Effector memory CD4-positive, alpha-beta T cell (primary cell): Measurements from ENCODE around the gene FRS3.

Source experiments
- DNase-seq, 3 donors: peaks; one replicate each; pipeline ENCODE4 v3.0.0-alpha.2; 2020
- H3K27ac ChIP-seq: 2 replicates; pipeline ENCODE4 v1.7.0; 2013; ENCODE audit warnings: mild to moderate bottlenecking, low read length, moderate library complexity; ENCODE audit not compliant: insufficient read depth, poor library complexity, severe bottlenecking
- H3K27me3 ChIP-seq: replicated peaks from 2 replicates; pipeline ENCODE4 v1.7.0; 2013; ENCODE audit warnings: mild to moderate bottlenecking, low read length; ENCODE audit not compliant: insufficient read depth, control insufficient read depth, poor library complexity, severe bottlenecking
- H3K36me3 ChIP-seq: 2 replicates; pipeline ENCODE4 v1.7.0; 2013; ENCODE audit warnings: mild to moderate bottlenecking, low read length, moderate library complexity; ENCODE audit not compliant: control insufficient read depth, insufficient read depth
- H3K4me1 ChIP-seq: 2 replicates; pipeline ENCODE4 v1.7.0; 2013; ENCODE audit warnings: low read length, mild to moderate bottlenecking; ENCODE audit not compliant: control insufficient read depth, insufficient read depth, poor library complexity, severe bottlenecking
- H3K4me3 ChIP-seq: 2 replicates; pipeline ENCODE4 v1.7.0; 2013; ENCODE audit warnings: low read length, low read depth, mild to moderate bottlenecking; ENCODE audit not compliant: insufficient read depth, poor library complexity, severe bottlenecking
- H3K9me3 ChIP-seq: 2 replicates; pipeline ENCODE4 v1.7.0; 2013; ENCODE audit warnings: mild to moderate bottlenecking, low read length, moderate library complexity; ENCODE audit not compliant: control insufficient read depth

The FRS3 gene

GRCh38 chr6:41734666-41735426 is 44.9 kb downstream of the FRS3 start:
- DNase-seq: peak; percentile 50 to 67 (median 61)
- no peaks in the 10 kb centered on the region for H3K36me3 ChIP-seq
- peaks cover 29% of the 10 kb centered on the region for H3K4me1 ChIP-seq
- H3K4me3 ChIP-seq: peak overlapping the region; percentile 78
- H3K27me3 ChIP-seq: no peaks in the 10 kb centered on the region
- peak overlapping the region; percentile 84 for H3K27ac ChIP-seq
- H3K9me3 ChIP-seq: no peaks in the 10 kb centered on the region

- Histone ChIP-seq H3K9me3 (no peaks in the 10 kb centered on the region), H3K4me3 (peak overlapping the region; percentile 78), H3K4me1 (peaks cover 29% of the 10 kb centered on the region), H3K27ac (peak overlapping the region; percentile 84), H3K36me3 (no peaks in the 10 kb centered on the region), H3K27me3 (no peaks in the 10 kb centered on the region)
- DNase-seq: peak; percentile 52 to 65 (median 57)
These were observed 45.7 kb downstream of the FRS3 start for GRCh38 chr6:41733707-41734665.

- H3K27me3 ChIP-seq: no peaks in the 10 kb centered on the region
These were observed 46.4 kb downstream of the FRS3 start for GRCh38 chr6:41733360-41733706.

GRCh38 chr6:41732591-41733359 is 46.9 kb downstream of the FRS3 start:
- H3K4me1 ChIP-seq: peaks cover 29% of the 10 kb centered on the region
- peak; percentile 48 to 62 (median 52) for DNase-seq
- H3K9me3 ChIP-seq: no peaks in the 10 kb centered on the region
- no peaks in the 10 kb centered on the region for H3K27me3 ChIP-seq
- H3K36me3 ChIP-seq: no peaks in the 10 kb centered on the region
- peak overlapping the region; percentile 84 for H3K27ac ChIP-seq
- peak overlapping the region; percentile 21 for H3K4me3 ChIP-seq

More at GRCh38 chr6:41733360-41733706, 46.4 kb downstream of the FRS3 start:
- peaks cover 29% of the 10 kb centered on the region for H3K4me1 ChIP-seq
- H3K36me3 ChIP-seq: no peaks in the 10 kb centered on the region
- H3K27ac ChIP-seq: peak overlapping the region; percentile 84
- no peaks in the 10 kb centered on the region for H3K9me3 ChIP-seq
- peak overlapping the region; percentile 78 for H3K4me3 ChIP-seq
- no peak for DNase-seq

GRCh38 chr6:41732149-41732548 is 47.6 kb downstream of the FRS3 start:
- DNase-seq: no peak
- Histone ChIP-seq H3K9me3 (no peaks in the 10 kb centered on the region), H3K4me1 (peaks cover 30% of the 10 kb centered on the region), H3K36me3 (no peaks in the 10 kb centered on the region), H3K27me3 (no peaks in the 10 kb centered on the region), H3K27ac (peak overlapping the region; percentile 84), H3K4me3 (no peak overlapping the region)

- no peak for DNase-seq
- Histone ChIP-seq H3K36me3 (no peaks in the 10 kb centered on the region), H3K27ac (peak overlapping the region; percentile 84), H3K4me3 (no peak overlapping the region), H3K4me1 (peaks cover 33% of the 10 kb centered on the region), H3K27me3 (no peaks in the 10 kb centered on the region), H3K9me3 (no peaks in the 10 kb centered on the region)
These were observed 48.1 kb downstream of the FRS3 start for GRCh38 chr6:41731561-41732086.

- no peak overlapping the region for H3K27ac ChIP-seq
- no peaks in the 10 kb centered on the region for H3K9me3 ChIP-seq
- no peaks in the 10 kb centered on the region for H3K27me3 ChIP-seq
- no peak overlapping the region for H3K4me3 ChIP-seq
- H3K4me1 ChIP-seq: peaks cover 33% of the 10 kb centered on the region
- DNase-seq: no peak
- no peaks in the 10 kb centered on the region for H3K36me3 ChIP-seq
These were observed 48.9 kb downstream of the FRS3 start for GRCh38 chr6:41730531-41731436.

- no peaks in the 10 kb centered on the region for H3K9me3 ChIP-seq
- peaks cover 33% of the 10 kb centered on the region for H3K4me1 ChIP-seq
- no peak overlapping the region for H3K4me3 ChIP-seq
- no peak for DNase-seq
- H3K27me3 ChIP-seq: no peaks in the 10 kb centered on the region
- H3K36me3 ChIP-seq: no peaks in the 10 kb centered on the region
- no peak overlapping the region for H3K27ac ChIP-seq
These were observed 50.1 kb downstream of the FRS3 start for GRCh38 chr6:41729624-41730023.

GRCh38 chr6:41728954-41729353 is 50.7 kb downstream of the FRS3 start:
- Histone ChIP-seq H3K27ac (no peak overlapping the region), H3K27me3 (no peaks in the 10 kb centered on the region), H3K36me3 (no peaks in the 10 kb centered on the region), H3K4me1 (peaks cover 32% of the 10 kb centered on the region), H3K9me3 (no peaks in the 10 kb centered on the region), H3K4me3 (no peak overlapping the region)
- no peak for DNase-seq
